Bronchial epithelial cell (primary cell): ENCODE data around the gene FAM83C. TPM values are rescaled to one million over a fixed set of nuclear protein-coding genes. Genes with fewer than 3 reads are reported as not detected.

Source experiments
- DNase-seq: peaks from one replicate; pipeline ENCODE4 v3.0.0-alpha.2; 2010; ENCODE audit warnings: low read depth
- FAIRE-seq: peaks from 2 replicates; lab custom pipeline; 2011; peaks lifted over from hg19 to GRCh38; lab: Jason Lieb, UNC
- H3K27me3 ChIP-seq: 2 replicates; pipeline ENCODE4 v1.5.1; 2011; ENCODE audit warnings: low read length; ENCODE audit not compliant: control insufficient read depth, insufficient read depth
- H3K36me3 ChIP-seq: 2 replicates; pipeline ENCODE4 v1.5.1; 2011; ENCODE audit warnings: low read length; ENCODE audit not compliant: control insufficient read depth, insufficient read depth
- H3K4me3 ChIP-seq: 2 replicates; pipeline ENCODE4 v1.5.1; 2011; ENCODE audit warnings: mild to moderate bottlenecking, low read depth, low read length, control low read depth
- CTCF ChIP-seq: IDR thresholded peaks from 2 replicates; pipeline ENCODE4 v1.5.1; 2011; ENCODE audit warnings: mild to moderate bottlenecking, moderate library complexity, low read length, control low read depth, inconsistent platforms; ENCODE audit not compliant: insufficient read depth, severe bottlenecking
- total RNA-seq: library from RNA; depleted of rRNA; stranded (reverse); fragments of >200 nt; gene quantifications from 2 replicates; pipeline ENCODE4 v1.2.1, GENCODE V29; 2014

The FAM83C gene
- total RNA-seq, 1 donor from 2014 or later, result 0.26 TPM

DNA sequence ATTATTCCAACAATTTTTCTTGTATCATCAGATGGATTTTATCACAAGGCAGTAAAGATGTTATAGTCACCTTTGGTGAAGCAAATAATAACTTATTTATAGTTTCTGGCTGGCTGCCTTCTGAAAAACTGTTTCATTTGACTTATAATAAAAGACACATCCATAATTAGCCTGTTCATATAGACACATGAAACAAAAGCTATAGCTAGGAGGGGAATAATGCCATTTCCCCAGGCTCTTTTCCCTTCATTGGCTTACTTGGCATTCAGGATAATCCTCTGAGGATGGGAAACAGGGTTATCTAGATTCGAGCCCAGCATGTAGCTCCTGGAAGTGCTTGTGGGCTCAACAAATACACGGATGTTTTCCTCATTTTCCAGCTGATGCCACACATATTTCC is 48.2 kb downstream of the FAM83C start:
- no peak overlapping the region for H3K4me3 ChIP-seq
- no peaks in the 10 kb centered on the region for H3K36me3 ChIP-seq
- no peak for TF ChIP-seq CTCF
- peaks cover 3% of the 10 kb centered on the region for H3K27me3 ChIP-seq
- no peak for FAIRE-seq
- no peak for DNase-seq

GRCh38 chr20:35243317-35243716 is 48.9 kb downstream of the FAM83C start:
- peaks cover 3% of the 10 kb centered on the region for H3K27me3 ChIP-seq
- FAIRE-seq, result no peak
- no peak for TF ChIP-seq CTCF

GRCh38 chr20:35240811-35241293 is 51.4 kb downstream of the FAM83C start:
- Histone ChIP-seq H3K27me3 (peaks cover 3% of the 10 kb centered on the region), H3K4me3 (no peak overlapping the region), H3K36me3 (no peaks in the 10 kb centered on the region)
- FAIRE-seq, result no peak
- TF ChIP-seq CTCF, result no peak
- DNase-seq, result no peak

More at GRCh38 chr20:35243317-35243716, 48.9 kb downstream of the FAM83C start:
- Histone ChIP-seq H3K4me3 (no peak overlapping the region), H3K36me3 (no peaks in the 10 kb centered on the region)
- no peak for DNase-seq

- Histone ChIP-seq H3K36me3 (no peaks in the 10 kb centered on the region), H3K4me3 (no peak overlapping the region), H3K27me3 (peaks cover 3% of the 10 kb centered on the region)
- TF ChIP-seq CTCF, result no peak
- DNase-seq, result no peak
- no peak for FAIRE-seq
These were observed 52.0 kb downstream of the FAM83C start for GRCh38 chr20:35240083-35240810.

DNA sequence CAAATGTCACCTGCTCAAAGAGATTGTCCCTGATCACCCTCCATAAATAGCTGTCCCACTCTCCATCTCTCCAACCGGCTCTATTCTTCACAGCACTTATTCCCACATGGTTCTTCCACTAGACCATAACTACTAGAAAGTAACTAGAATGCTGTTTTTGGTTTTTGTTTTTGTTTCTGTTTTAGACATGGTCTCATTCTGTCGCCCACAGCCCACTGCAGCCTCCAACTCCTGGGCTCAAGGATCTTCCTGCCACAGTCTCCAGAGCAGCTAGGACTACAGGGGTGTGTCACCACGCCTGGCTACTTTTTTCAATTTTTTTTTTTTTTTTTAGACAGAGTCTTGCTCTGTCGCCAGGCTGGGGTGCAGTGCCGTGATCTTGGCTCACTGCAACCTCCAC is 53.5 kb downstream of the FAM83C start:
- FAIRE-seq (no peak), DNase-seq (no peak)
- Histone ChIP-seq H3K36me3 (no peaks in the 10 kb centered on the region), H3K27me3 (peaks cover 3% of the 10 kb centered on the region), H3K4me3 (no peak overlapping the region)
- no peak for TF ChIP-seq CTCF
